HepG2 (cell line): Measurements from ENCODE around the gene IL4I1. TPM values are rescaled to one million over a fixed set of nuclear protein-coding genes. Genes with fewer than 3 reads are reported as not detected.

ENCODE experiments used
- ADNP ChIP-seq: sonication (generic); formaldehyde crosslinking; IDR thresholded peaks from 2 replicates; pipeline ENCODE4 v1.4.0; 2020; ENCODE audit warnings: missing genetic modification reagents
- AGO1 ChIP-seq: fragments of 200-400 bp; formaldehyde crosslinking; IDR thresholded peaks from 2 replicates; pipeline ENCODE4 v1.6.1; 2017; ENCODE audit warnings: mild to moderate bottlenecking, low read depth, low read length, moderate library complexity; ENCODE audit not compliant: poor library complexity, severe bottlenecking
- DNMT1 ChIP-seq: sonication (generic); formaldehyde crosslinking; IDR thresholded peaks from 2 replicates; pipeline ENCODE4 v1.5.1; 2020; ENCODE audit warnings: mild to moderate bottlenecking, missing genetic modification reagents
- DR1 ChIP-seq: sonication (generic); formaldehyde crosslinking; IDR thresholded peaks from 2 replicates; pipeline ENCODE4 v1.8.0; 2021; ENCODE audit warnings: mild to moderate bottlenecking, missing genetic modification reagents, inconsistent platforms
- ELF4 ChIP-seq: sonication (generic); formaldehyde crosslinking; IDR thresholded peaks from 2 replicates; pipeline ENCODE4 v1.5.0; 2020; ENCODE audit warnings: missing genetic modification reagents, mild to moderate bottlenecking, moderate library complexity, borderline replicate concordance
- IRX3 ChIP-seq: sonication (generic); formaldehyde crosslinking; IDR thresholded peaks from 2 replicates; pipeline ENCODE4 v1.8.1; 2023; ENCODE audit warnings: mild to moderate bottlenecking, low read depth, missing genetic modification reagents, borderline replicate concordance
- KAT2B ChIP-seq: fragments of 150-350 bp; IDR thresholded peaks from 2 replicates; pipeline ENCODE4 v1.6.1; 2014; ENCODE audit warnings: low read depth, low read length, borderline replicate concordance
- MAFF ChIP-seq: IDR thresholded peaks from 2 replicates; pipeline ENCODE4 v1.6.1; 2011; ENCODE audit warnings: low read depth, low read length, improper control_type of control experiment
- MAFG ChIP-seq: sonication (generic); formaldehyde crosslinking; IDR thresholded peaks from 2 replicates; pipeline ENCODE4 v1.5.1; 2020; ENCODE audit warnings: mild to moderate bottlenecking, missing genetic modification reagents
- RARA ChIP-seq: IDR thresholded peaks from 2 replicates; pipeline ENCODE4 v1.6.1; 2016; ENCODE audit warnings: missing genetic modification reagents, missing compliant biosample characterization
- SP2 ChIP-seq: sonication (generic); formaldehyde crosslinking; IDR thresholded peaks from 2 replicates; pipeline ENCODE4 v1.5.1; 2020; ENCODE audit warnings: mild to moderate bottlenecking, missing genetic modification reagents
- SUZ12 ChIP-seq: fragments of 150-350 bp; IDR thresholded peaks from 2 replicates; pipeline ENCODE4 v1.6.1; 2014; ENCODE audit warnings: low read depth, low read length
- THAP11 ChIP-seq: IDR thresholded peaks from 2 replicates; pipeline ENCODE4 v1.6.1; 2016; ENCODE audit warnings: missing biosample characterization, missing genetic modification reagents
- WIZ ChIP-seq: sonication (generic); formaldehyde crosslinking; IDR thresholded peaks from 2 replicates; pipeline ENCODE4 v1.5.1; 2020; ENCODE audit warnings: mild to moderate bottlenecking, missing genetic modification reagents
- ZNF20 ChIP-seq: sonication (generic); formaldehyde crosslinking; IDR thresholded peaks from 2 replicates; pipeline ENCODE4 v1.4.0; 2020; ENCODE audit warnings: mild to moderate bottlenecking, moderate library complexity, missing genetic modification reagents
- ZNF546 ChIP-seq: sonication (generic); formaldehyde crosslinking; conservative IDR thresholded peaks from 2 replicates; pipeline ENCODE4 v1.8.1; 2023; ENCODE audit warnings: mild to moderate bottlenecking, missing genetic modification reagents
- ZNF570 ChIP-seq: sonication (generic); formaldehyde crosslinking; IDR thresholded peaks from 2 replicates; pipeline ENCODE4 v1.4.0; 2020; ENCODE audit warnings: mild to moderate bottlenecking, missing genetic modification reagents, borderline replicate concordance
- ZNF589 ChIP-seq: sonication (generic); formaldehyde crosslinking; conservative IDR thresholded peaks from 2 replicates; pipeline ENCODE4 v1.8.0; 2022; ENCODE audit warnings: mild to moderate bottlenecking, moderate library complexity, missing genetic modification reagents
- ZNF644 ChIP-seq: IDR thresholded peaks from 2 replicates; pipeline ENCODE4 v1.6.1; 2016; ENCODE audit warnings: low read depth
- ZNF788 ChIP-seq: sonication (generic); formaldehyde crosslinking; IDR thresholded peaks from 2 replicates; pipeline ENCODE4 v1.5.0; 2020; ENCODE audit warnings: mild to moderate bottlenecking, missing genetic modification reagents, borderline replicate concordance
- polyA plus RNA-seq, 8 experiments: library from polyadenylated mRNA; depleted of rRNA in 3 of 8; stranded (reverse) in 7 of 8; unstranded in 1 of 8; fragments of >200 nt; fragmentation: Illumina TruSeq in 4 of 8; extraction: Trizol in 4 of 8; gene quantifications; 2 replicates each; pipeline versions ENCODE4 v1.2.1 to v1.2.3, GENCODE V29; 2011 to 2016; ENCODE audit warnings: low read depth in 4 of 8, missing spikeins in 1 of 8, mixed read lengths in 1 of 8; ENCODE audit not compliant: insufficient read depth in 1 of 8
- total RNA-seq, 5 experiments: library from RNA; depleted of rRNA; stranded (reverse); fragments of >200 nt; fragmentation: Illumina TruSeq; extraction: Trizol; gene quantifications; 2 replicates each; pipeline ENCODE4 v1.2.3, GENCODE V29; 2016; ENCODE audit warnings: low read depth in 1 of 5
- TF ChIP-seq, protein P1 (sequence below): fragments of 450-650 bp; IDR thresholded peaks from 2 replicates; pipeline ENCODE4 v1.6.1; 2017
- TF ChIP-seq, protein P2 (sequence below): sonication (generic); formaldehyde crosslinking; IDR thresholded peaks from 2 replicates; pipeline ENCODE4 v1.4.0; 2020; ENCODE audit warnings: mild to moderate bottlenecking, missing genetic modification reagents
- TF ChIP-seq, protein P3 (sequence below): sonication (generic); formaldehyde crosslinking; IDR thresholded peaks from 2 replicates; pipeline ENCODE4 v1.5.1; 2020; ENCODE audit warnings: missing genetic modification reagents, mild to moderate bottlenecking, borderline replicate concordance
- TF ChIP-seq, protein P4 (sequence below): IDR thresholded peaks from 2 replicates; pipeline ENCODE4 v1.6.1; 2016; ENCODE audit warnings: missing genetic modification reagents, missing compliant biosample characterization
- TF ChIP-seq, protein P5 (sequence below): sonication (generic); formaldehyde crosslinking; IDR thresholded peaks from 2 replicates; pipeline ENCODE4 v1.4.0; 2020; ENCODE audit warnings: missing genetic modification reagents

The IL4I1 gene
- total and polyA plus RNA-seq, 2 of the 13 experiments (the other 11 are each of a cell fraction or from before 2014, with no cell fraction given): not detected

DNA sequence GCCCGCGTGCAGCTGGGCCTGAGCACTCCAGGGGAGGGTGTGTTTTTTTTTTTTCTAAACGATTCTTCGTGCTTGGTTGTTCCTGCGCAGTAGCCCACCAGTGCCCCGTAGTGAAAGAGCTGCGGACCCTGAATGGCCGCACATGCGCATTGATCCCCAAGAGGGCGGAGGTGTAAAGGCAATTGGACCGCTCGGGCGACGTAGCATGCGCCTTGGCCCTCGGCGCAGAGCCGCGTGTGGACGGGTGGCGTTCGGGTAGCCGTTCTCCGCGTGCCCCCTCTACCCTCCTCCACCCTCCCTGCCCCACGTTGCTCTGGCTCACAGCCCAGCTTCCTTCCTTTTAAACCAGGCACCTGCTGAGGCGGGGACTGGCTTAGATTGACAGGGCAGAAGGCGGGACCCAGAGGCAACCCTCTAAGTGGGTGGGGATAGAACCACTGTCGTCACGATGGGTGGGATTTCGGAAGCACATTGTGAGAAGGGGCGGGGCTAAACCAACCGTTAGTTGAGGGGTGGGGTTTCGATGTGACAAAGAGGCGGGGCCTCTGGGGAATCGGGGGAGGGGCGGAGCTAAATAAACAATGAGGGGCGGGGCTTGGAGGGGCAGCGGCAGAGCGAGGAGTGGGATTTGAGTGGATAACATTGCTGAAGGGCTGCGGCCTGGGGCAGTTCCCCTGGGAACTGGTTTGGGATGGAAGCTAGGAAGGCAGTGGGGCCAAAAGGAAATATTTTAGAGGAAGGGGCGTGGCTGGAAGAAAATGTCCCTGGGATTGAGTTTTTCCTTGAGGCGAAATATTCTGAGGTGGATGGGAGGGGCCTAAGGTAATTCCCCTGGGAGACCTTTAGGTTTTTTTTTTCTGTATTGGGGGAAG, 33.2 kb upstream of the IL4I1 start (continued):
- TF ChIP-seq ZNF570 (no peak), IRX3 (no peak), THAP11 (peak; percentile 78), ELF4 (CRISPR knock-in tag) (no peak), DNMT1 (CRISPR knock-in tag) (no peak; the same call in none of the 2 replicates), DR1 (CRISPR knock-in tag) (peak; percentile 91), MAFG (CRISPR knock-in tag) (no peak), ZNF644 (CRISPR knock-in tag) (no peak), ZNF788 (peak; percentile 23; the same call in 1 of the 2 replicates), WIZ (CRISPR knock-in tag) (peak; percentile 54; the same call in 1 of the 2 replicates), ADNP (CRISPR knock-in tag) (no peak), KAT2B (no peak), RARA (CRISPR knock-in tag) (no peak; the same call in 1 of the 2 replicates), ZNF546 (CRISPR knock-in tag) (no peak), SP2 (CRISPR knock-in tag) (peak; percentile 53), ZNF20 (no peak), MAFF (no peak), SUZ12 (no peak), AGO1 (peak; percentile 57), ZNF589 (CRISPR knock-in tag) (no peak)
- TF ChIP-seq, protein P1, sequence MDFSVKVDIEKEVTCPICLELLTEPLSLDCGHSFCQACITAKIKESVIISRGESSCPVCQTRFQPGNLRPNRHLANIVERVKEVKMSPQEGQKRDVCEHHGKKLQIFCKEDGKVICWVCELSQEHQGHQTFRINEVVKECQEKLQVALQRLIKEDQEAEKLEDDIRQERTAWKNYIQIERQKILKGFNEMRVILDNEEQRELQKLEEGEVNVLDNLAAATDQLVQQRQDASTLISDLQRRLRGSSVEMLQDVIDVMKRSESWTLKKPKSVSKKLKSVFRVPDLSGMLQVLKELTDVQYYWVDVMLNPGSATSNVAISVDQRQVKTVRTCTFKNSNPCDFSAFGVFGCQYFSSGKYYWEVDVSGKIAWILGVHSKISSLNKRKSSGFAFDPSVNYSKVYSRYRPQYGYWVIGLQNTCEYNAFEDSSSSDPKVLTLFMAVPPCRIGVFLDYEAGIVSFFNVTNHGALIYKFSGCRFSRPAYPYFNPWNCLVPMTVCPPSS: no peak
- TF ChIP-seq, protein P2, sequence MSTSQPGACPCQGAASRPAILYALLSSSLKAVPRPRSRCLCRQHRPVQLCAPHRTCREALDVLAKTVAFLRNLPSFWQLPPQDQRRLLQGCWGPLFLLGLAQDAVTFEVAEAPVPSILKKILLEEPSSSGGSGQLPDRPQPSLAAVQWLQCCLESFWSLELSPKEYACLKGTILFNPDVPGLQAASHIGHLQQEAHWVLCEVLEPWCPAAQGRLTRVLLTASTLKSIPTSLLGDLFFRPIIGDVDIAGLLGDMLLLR (CRISPR knock-in tag): 0 out of 2 replicates have a peak, but pooled peaks have one; percentile 28
- TF ChIP-seq, protein P3, sequence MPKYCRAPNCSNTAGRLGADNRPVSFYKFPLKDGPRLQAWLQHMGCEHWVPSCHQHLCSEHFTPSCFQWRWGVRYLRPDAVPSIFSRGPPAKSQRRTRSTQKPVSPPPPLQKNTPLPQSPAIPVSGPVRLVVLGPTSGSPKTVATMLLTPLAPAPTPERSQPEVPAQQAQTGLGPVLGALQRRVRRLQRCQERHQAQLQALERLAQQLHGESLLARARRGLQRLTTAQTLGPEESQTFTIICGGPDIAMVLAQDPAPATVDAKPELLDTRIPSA (CRISPR knock-in tag): 0 out of 2 replicates have a peak, but pooled peaks have one; percentile 73
- TF ChIP-seq, protein P4, sequence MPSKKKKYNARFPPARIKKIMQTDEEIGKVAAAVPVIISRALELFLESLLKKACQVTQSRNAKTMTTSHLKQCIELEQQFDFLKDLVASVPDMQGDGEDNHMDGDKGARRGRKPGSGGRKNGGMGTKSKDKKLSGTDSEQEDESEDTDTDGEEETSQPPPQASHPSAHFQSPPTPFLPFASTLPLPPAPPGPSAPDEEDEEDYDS (CRISPR knock-in tag): peak; percentile 99
- TF ChIP-seq, protein P5, sequence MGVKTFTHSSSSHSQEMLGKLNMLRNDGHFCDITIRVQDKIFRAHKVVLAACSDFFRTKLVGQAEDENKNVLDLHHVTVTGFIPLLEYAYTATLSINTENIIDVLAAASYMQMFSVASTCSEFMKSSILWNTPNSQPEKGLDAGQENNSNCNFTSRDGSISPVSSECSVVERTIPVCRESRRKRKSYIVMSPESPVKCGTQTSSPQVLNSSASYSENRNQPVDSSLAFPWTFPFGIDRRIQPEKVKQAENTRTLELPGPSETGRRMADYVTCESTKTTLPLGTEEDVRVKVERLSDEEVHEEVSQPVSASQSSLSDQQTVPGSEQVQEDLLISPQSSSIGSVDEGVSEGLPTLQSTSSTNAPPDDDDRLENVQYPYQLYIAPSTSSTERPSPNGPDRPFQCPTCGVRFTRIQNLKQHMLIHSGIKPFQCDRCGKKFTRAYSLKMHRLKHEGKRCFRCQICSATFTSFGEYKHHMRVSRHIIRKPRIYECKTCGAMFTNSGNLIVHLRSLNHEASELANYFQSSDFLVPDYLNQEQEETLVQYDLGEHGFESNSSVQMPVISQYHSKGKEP (CRISPR knock-in tag): 0 out of 2 replicates have a peak, but pooled peaks have one; percentile 69
